GM19397 (cell line): ENCODE measurements around the gene NUFIP1.
"Not testable (repeated sequence)": the region's sequence is repeated elsewhere in the genome, so short reads cannot be mapped to it uniquely, and the experiment has no call there.

Source experiments
- ATAC-seq: cut with Tn5 transposase; IDR thresholded peaks from one replicate; pipeline ENCODE4 v1.9.1; 2021; ENCODE audit warnings: mild to moderate bottlenecking, moderate library complexity; ENCODE audit not compliant: unreplicated experiment

The NUFIP1 gene

GRCh38 chr13:44920013-44920412 is 69.3 kb downstream of the NUFIP1 start:
- ATAC-seq, result no peak

- no peak for ATAC-seq
Observed at GRCh38 chr13:44919104-44919804, 70.0 kb downstream of the NUFIP1 start.

GRCh38 chr13:44918326-44919103 is 70.8 kb downstream of the NUFIP1 start:
- ATAC-seq, result peak; percentile 86

GRCh38 chr13:44917589-44918325 is 71.5 kb downstream of the NUFIP1 start:
- ATAC-seq, result peak; percentile 76

GRCh38 chr13:44912278-44913016 is 76.8 kb downstream of the NUFIP1 start:
- ATAC-seq, result no peak

GRCh38 chr13:44908712-44909111 is 80.6 kb downstream of the NUFIP1 start:
- ATAC-seq, result no peak

- no peak for ATAC-seq
Observed at GRCh38 chr13:44908266-44908665, 81.0 kb downstream of the NUFIP1 start.

GRCh38 chr13:44906713-44907112 is 82.6 kb downstream of the NUFIP1 start:
- no peak for ATAC-seq

- ATAC-seq, result no peak
Observed at GRCh38 chr13:44906230-44906629, 83.0 kb downstream of the NUFIP1 start.

GRCh38 chr13:44905556-44905955 is 83.7 kb downstream of the NUFIP1 start:
- ATAC-seq, result no peak

- no peak for ATAC-seq
Observed at GRCh38 chr13:44904967-44905366, 84.3 kb downstream of the NUFIP1 start.

- no peak for ATAC-seq
Observed at GRCh38 chr13:44903574-44903985, 85.7 kb downstream of the NUFIP1 start.

- ATAC-seq, result no peak
Observed at GRCh38 chr13:44902738-44903137, 86.5 kb downstream of the NUFIP1 start.

GRCh38 chr13:44899967-44900366 is 89.3 kb downstream of the NUFIP1 start:
- no peak for ATAC-seq

GRCh38 chr13:44898308-44898707 is 91.0 kb downstream of the NUFIP1 start:
- ATAC-seq, result not testable (repeated sequence)

- no peak for ATAC-seq
Observed at GRCh38 chr13:44895953-44896335, 93.3 kb downstream of the NUFIP1 start.

GRCh38 chr13:44895264-44895952 is 93.9 kb downstream of the NUFIP1 start:
- ATAC-seq, result no peak

GRCh38 chr13:44894001-44894770 is 95.1 kb downstream of the NUFIP1 start:
- ATAC-seq, result no peak
